Muscle of arm (tissue), 12 donors: ENCODE data around the gene BCL11A. TPM values are rescaled to one million over a fixed set of nuclear protein-coding genes. Genes with fewer than 3 reads are reported as not detected.

Source experiments
- DNase-seq: peaks from one replicate; pipeline ENCODE4 v3.0.0-alpha.2; 2013
- polyA plus RNA-seq, 12 donors: library from polyadenylated mRNA; unstranded; fragments of 120-200 nt; gene quantifications; one replicate each; pipeline ENCODE4 v1.2.1, GENCODE V29; 2013; ENCODE audit not compliant: insufficient read length in 12 of 12

Gene BCL11A
- polyA plus RNA-seq, 12 donors, result 3.3 to 59.4 (median 4.3) TPM; not detected in 1

DNA sequence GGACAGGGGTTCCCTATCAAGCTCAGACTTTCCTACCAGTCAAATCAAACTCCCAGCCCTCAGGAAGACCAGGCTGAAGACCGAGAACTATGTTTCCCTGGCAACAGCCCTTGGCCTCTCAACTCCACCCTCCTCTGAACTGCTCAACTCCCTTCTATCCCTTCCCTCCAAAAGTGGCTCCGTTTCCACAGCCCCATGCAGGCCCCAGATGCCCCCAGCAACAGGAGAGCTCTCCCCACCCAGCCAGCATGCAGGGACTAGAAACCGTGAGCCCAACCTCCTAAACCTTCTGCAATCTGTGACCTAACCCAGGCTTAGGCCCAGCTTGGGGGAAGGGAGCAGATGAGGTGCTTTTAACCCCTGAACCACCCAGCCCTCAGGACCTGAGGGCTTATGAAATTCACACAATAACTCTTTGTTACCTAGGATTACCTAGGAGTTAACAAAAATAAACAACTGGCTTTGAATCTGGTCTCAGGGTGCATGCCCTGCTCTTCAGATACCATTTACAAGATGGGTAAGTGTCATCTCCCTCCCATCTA lies 87.2 kb downstream of the BCL11A start:
- DNase-seq, result no peak

DNA sequence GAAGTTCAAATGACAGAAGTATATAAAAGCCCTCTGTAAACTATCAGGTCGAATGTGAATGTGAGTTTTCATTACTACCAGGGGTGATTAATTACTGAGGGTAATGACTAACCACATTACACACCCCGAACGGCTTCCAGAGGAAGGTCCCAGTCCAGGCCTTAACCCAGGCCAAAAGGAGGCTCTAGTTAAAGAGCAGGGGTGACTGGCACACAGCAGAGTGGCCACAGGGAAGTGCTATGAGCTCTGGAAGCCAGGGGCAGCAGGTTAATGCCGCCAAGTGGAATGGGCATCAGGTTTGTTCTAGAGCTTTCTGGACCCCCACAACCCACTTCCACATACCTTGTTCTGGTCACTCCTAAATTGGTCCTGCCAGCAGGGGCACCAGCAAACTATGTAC lies 87.7 kb downstream of the BCL11A start:
- no peak for DNase-seq

DNA sequence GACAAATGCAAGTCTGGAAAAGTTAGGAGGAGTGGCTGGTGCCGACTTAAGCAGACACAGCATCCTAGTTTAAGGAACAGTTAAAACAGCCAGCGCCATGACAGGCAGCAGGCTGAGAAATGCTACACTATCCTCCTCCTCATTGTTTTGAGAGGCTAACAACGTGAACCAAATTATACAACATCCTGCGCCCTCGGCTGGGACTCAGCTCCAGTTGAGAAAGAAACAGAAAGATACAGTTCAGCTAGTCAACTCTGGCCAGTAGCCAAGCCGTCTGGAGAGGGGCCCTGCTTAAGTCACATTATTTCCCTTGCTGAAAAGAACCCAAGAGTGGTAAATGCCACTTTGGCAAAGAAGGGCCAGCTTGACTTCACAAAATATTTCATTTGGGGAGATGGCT lies 90.2 kb downstream of the BCL11A start:
- peak; percentile 36 for DNase-seq

DNA sequence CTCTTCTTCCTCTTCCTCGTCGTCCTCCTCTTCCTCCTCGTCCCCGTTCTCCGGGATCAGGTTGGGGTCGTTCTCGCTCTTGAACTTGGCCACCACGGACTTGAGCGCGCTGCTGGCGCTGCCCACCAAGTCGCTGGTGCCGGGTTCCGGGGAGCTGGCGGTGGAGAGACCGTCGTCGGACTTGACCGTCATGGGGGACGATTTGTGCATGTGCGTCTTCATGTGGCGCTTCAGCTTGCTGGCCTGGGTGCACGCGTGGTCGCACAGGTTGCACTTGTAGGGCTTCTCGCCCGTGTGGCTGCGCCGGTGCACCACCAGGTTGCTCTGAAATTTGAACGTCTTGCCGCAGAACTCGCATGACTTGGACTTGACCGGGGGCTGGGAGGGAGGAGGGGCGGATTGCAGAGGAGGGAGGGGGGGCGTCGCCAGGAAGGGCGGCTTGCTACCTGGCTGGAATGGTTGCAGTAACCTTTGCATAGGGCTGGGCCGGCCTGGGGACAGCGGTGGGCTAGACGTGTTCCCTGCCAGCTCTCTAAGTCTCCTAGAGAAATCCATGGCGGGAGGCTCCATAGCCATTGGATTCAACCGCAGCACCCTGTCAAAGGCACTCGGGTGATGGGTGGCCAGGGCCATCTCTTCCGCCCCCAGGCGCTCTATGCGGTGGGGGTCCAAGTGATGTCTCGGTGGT lies 91.9 kb downstream of the BCL11A start:
- DNase-seq, result no peak

DNA sequence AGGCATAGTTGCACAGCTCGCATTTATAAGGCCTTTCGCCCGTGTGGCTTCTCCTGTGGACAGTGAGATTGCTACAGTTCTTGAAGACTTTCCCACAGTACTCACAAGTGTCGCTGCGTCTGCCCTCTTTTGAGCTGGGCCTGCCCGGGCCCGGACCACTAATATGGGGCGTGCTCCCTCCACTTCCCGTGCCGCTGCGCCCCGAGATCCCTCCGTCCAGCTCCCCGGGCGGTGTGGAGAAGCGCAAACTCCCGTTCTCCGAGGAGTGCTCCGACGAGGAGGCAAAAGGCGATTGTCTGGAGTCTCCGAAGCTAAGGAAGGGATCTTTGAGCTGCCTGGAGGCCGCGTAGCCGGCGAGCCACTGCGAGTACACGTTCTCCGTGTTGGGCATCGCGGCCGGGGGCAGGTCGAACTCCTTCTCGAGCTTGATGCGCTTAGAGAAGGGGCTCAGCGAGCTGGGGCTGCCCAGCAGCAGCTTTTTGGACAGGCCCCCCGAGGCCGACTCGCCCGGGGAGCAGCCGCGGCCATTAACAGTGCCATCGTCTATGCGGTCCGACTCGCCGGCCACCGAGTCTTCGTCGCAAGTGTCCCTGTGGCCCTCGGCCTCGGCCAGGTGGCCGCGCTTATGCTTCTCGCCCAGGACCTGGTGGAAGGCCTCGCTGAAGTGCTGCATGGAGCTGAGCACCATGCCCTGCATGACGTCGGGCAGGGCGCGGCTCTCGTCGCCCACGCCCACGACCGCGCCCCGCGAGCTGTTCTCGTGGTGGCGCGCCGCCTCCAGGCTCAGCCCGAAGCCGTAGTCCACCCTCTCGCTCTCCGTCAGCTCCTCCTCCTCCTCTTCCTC lies 92.7 kb downstream of the BCL11A start:
- DNase-seq, result no peak

DNA sequence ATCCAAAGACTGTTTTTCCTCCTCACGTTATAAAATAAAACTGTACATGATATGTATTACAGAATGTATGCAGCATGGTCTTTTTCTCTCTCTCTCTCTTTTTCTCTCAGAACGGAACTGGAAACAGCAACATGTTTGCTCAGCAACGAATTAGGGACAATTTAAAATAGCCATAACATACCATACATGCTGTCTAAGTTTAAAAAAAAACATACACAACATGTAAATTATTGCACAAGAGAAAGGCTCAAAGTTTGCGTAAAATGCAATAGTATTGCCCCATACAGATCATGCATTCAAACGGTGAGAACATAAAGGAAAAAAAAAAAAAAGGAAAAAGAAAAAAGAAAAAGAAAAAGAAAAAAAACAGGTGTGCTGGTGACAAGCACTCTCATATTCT lies 93.6 kb downstream of the BCL11A start:
- no peak for DNase-seq

DNA sequence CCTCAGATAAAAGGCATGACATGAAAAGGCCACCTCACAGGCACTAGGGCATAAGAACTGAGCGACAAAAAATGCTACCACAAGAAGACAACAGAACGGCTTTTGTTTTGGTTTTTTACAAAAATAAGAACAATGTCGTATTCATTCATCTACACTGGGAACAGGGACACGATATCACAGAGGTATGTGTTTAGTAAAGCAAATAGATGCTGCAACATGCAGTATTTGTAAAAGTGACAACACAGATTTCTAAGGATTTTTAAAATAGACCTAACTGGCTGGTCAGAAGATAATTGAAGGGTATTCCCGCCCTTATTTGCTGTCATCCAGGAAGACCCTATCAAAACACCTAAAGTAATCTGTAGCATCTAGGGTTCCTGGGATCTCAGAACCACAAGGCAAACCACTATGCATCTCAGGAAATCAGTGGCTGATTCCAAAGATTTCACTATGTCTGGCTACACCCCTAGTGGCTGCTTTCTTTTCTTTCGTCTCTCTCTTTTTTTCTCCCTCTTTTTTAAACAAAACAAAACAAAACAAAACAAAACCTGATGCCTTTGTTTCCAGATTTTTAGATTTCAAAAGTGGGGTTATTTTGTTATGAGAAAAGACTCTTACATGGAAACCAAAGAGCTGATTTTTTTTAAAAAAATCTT lies 97.2 kb downstream of the BCL11A start:
- no peak for DNase-seq

DNA sequence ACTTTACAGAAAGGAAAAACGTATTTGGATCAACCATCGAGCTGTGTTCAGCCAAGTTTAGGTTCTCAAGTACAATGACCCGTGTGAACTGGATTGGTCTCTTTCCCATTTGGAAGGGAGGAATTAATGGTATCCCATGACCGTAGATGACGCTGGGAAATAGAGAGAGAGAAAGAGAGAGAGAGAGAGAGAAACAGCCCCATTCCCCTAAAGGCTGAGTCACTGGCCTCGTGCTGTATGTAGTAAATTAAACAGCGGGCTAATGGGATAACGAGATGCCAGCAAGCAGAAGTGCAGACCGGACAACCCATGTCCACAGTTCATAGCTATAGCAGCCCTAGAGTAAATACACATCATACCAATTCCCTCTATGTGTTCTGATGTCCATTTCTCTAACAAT lies 99.6 kb downstream of the BCL11A start:
- no peak for DNase-seq

DNA sequence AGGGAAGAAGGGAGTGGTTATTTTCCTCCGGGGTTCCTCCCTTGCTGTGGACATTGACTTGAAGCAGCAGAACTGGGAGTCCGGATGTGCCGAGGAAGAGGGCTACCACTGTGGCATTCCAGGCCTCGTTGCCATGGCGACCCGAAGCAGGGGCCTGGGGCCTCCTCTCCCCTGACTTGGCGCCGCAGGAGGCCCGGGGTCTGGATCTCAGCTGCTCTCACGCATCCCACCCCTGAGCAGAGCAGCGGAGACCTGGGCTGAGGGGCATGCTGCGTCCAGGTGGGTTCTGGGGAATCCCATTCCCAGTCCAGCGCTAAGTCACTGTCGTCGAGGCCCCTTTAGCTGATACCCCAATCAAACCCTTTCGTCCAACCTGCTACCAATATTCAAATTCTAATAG lies 100.2 kb downstream of the BCL11A start:
- no peak for DNase-seq

DNA sequence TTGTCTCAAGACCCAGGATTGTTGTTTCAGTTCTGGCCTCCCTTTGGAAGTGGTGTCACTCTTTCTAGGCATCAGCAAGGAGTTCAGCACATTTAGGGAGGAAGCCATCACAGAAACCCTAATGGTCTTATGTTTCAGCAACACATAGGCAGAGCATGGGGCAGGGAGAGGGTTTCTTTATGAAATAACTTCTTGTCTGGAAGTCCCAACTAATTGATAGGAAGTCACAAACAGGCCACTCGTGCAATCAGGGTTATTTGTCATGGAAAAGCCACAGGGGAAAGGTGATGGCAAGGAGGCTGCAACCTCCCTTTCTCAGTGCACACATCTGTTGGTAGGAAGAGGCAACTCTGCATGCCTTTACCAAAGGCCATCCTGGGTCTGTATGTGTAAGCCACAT lies 103.0 kb downstream of the BCL11A start:
- DNase-seq, result no peak

DNA sequence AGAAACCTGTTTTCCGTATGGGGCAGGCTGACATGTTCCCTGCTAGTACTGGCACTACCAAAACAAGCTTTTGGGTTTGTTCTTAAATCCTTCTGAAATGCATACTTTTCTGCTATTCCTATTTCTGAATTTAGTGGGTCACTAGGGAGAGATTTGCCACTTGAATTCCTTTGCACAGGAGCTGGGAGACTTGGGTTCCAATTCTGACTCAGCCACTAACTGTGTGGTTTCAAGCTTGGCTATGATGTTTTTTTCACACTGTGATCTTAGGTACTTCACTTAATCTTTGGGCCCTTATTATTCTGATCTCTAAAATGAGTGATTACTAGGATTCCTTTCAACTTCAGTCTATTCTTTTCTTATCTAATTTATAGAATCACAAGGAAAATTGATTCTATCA lies 105.5 kb downstream of the BCL11A start:
- no peak for DNase-seq

DNA sequence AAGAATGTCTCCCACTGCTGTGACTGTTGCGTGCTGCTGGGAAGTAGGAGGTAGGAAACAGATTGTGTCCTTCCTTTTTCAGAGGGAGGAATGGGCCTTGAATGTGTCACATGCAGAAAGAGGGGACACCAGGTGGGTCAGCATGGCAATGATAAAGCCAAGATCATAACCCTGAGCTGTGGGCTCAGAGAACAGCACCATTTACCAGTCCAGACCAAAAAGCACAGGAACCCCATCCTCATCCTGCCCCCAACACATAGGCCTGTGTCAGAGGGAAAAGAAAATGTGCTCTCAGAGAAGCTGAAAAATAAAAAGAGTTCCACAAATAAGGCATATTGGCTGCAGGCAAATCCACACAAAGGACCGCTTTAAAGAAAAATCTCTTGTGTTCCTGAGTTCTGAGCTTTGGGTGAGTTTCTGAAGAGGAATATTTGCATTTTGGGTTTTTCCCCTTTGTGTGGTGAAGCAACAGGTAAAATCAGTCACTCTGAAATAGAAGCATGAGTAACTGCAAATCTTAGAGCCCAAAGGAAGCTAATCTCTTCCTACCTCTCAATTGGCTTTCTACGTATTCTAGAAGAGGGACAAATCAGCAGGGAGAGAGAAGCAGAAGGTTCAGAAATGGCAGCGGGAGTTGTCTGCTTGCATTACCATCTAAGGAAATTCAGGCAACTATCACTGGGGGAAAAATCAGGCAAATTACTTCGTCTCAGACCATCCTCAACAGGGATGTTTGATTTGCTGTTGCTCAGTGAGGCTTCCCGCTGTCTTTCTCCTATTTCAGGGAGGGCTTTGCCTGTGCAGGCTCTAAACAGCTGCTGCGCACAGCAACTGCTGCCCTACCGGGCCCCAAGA lies 106.8 kb downstream of the BCL11A start:
- DNase-seq, result no peak

DNA sequence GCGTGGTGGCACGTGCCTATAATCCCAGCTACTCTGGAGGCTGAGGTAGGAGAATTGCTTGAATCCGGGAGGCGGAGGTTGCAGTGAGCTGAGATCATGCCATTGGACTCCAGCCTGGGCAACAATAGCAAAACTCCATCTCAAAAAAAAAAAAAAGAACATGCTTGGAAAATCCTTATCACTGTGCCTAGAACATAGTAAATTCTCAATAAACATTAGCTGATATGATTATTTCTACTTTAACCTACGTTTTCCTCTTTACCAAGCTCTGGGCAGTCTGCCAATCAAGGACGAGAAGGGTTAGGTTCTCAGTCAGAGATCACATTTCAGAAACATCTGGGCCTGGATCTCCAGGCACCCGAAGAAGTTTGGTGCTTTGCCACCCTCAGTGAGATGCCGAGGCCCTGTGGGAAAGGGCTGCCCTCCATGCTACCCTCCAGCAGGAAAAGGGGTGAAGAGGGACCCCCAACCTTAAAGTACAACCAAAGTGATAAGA lies 107.7 kb downstream of the BCL11A start:
- no peak for DNase-seq

DNA sequence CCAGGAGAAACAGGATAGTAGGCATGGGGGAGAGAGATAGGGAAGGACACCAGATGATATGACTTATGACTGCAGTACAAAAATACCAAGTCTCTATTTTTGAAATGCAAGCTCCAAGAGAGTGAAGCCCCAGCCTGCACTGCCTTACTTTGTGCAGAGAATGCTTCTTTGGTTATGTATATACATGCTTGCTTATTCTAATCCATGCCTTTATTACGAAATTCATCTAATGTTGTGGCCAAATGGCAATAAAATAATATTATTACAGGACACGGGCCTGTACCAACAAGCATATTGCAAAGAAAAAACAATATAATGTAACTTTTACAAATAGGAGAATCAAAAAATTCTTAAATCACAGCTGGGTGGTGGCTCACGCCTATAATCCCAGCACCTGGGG lies 110.8 kb downstream of the BCL11A start:
- DNase-seq, result no peak

DNA sequence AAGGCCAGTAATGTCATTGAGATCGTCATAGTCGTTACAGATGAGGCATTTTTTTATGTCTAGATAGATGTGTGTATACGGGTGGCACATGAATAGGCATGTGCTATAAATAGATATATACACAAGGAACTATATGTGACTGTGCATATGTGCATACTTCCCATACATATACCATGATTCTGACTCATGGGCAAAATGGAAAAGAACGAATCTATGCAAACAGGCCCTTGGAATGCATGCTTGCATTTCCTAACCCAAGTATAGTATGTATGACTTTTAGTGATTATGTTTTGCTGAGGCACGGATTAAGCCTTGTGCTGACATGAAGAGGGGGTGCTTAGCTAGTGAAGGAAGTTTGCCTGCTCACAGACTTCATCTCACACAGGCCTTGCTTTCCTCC lies 111.7 kb downstream of the BCL11A start:
- no peak for DNase-seq

DNA sequence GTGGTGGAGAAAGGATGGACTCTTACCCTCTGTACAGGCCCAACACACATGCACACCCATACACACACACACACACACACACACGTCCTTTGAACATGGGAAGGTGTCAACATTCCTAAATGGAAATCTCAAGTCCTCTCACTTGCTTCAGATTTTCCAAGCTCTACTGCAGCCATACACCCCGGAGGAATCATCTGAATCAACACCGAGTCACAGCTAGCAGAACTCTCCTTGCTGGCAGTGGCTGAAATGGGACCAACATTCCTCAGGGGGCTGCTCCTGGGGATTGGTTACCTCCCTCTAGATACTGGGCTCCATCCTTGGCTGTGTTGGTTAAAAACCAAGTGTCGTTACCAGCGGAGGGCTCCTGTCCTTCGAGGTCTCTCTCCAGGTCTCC lies 112.7 kb downstream of the BCL11A start:
- DNase-seq, result no peak

DNA sequence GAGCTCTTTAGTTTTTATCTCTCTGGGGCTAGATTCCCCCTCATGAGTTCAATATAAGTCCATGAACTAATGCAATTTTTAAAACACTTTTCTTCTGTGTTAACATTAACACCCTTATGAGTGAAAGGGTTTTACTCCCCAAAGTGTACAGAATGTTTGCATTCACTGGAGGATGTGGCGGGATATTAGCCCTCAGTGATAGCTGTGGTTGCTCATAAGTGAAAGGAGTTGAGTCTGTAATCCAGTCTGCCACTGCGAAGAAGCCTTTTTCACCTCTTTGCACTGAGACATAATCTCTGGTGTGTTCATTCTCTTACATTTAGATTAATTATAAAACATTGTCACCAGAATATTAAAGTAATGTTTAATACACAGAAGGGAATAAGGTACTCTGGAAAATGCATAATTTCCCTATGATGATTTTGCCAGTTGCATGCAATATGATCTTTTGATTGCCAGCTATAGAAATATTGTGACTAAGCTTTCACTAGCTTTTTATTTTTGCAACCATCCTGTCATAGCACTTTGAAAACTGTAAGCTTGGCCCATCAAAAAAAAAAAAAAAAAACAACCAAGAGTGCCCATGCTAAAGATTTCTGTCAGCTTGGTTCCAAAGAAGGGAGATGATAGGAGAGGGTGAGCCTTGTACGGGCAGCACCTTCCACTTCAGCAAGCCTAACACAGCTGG lies 113.2 kb downstream of the BCL11A start:
- DNase-seq, result no peak

DNA sequence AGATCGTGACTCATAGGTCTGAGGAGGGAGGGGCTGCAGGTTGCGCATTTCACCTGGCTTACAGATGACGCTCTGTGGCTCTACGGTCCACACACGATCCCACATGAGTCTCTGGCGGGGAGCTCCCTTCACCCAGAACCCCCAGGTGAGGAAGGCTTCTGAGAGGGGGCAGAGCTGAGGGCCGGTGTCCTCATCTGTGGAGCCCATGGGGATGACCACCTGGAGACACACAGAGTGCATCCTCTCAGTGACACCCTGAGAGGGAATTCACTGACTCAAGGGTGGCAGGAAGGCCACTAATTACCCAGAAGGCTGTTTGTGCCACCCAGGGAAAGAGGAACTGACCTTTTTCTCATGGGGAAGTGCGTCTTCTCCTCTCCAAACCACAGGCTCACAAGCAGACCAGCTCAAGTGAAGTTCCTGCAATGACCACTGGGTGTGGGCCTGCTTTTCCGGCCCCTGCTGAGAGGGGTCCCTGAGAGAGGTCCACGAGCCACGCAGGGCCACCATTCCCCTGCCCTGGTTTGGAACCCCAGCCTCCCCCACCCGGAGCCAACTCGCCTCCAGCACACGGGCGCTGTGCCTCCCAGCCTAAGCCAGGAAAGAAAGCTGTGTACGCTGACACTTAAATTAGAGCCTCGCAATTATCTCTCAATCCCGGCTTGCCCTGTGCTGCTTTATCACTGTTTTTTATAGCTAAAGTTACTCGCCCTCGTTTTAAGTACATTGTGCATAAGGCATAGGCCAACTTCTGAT lies 114.1 kb downstream of the BCL11A start:
- DNase-seq, result peak; percentile 18

DNA sequence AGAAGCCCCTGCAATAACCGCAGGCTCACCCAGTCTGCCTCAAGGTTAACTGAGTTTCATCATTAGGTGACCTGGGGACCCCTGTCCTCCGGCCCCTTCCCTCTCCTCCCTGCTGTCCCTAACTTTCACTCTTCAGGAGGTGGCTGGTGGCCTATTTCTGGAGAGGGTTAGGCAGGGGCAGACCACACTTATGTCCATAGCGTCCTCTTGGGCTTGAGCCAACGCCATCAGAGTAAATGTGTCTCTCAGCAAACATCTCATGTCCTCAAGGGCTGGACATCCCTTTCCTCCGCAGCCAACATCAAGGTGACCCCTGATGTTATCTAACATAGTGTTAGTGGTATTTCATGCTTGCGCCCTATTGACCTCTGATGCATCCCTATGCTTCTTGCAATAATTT lies 114.8 kb downstream of the BCL11A start:
- DNase-seq, result no peak

DNA sequence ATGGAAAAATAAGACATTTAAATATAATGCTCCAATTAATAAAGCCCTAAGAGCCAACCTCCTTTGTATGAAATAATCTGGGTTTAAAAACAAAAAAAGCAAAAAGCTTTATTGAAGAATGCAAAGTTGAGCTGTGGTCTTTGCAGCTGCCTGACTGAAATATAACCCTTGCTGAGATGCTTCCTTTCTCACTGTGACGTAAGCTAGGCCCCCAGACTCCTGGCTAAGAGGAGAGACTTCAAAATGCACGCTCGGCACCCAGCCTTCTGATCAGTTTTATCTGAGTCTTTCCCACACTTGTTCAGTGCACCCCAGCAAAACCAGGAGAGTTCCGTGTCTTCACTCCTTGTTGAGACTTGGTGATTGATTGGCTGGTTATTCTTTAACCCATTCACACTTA lies 115.3 kb downstream of the BCL11A start:
- no peak for DNase-seq
